ENCODE results near the gene BBX.

DNA sequence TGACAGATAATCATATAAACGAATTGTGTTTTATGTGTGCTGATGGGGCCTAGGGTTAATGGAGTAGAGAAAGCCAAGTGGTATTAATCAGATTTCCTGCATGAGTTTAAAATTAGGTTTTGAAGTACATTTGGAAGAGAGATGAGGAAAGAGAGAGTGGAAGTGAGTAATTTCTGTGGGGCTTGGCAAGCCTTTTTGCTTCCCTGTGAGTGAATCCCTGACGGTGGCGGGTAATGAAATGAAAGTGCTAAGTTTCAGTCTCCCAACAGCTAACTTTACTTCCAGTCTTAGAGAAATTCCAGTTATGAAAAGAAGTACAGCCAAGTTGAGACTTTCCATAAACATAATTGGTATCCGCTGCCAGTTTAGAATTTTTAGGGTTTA lies 139.4 kb downstream of the BBX start:
- no peak for TF ChIP-seq POLR2A (IDR thresholded peaks at IDR 0.05)
- TF ChIP-seq, protein P1, sequence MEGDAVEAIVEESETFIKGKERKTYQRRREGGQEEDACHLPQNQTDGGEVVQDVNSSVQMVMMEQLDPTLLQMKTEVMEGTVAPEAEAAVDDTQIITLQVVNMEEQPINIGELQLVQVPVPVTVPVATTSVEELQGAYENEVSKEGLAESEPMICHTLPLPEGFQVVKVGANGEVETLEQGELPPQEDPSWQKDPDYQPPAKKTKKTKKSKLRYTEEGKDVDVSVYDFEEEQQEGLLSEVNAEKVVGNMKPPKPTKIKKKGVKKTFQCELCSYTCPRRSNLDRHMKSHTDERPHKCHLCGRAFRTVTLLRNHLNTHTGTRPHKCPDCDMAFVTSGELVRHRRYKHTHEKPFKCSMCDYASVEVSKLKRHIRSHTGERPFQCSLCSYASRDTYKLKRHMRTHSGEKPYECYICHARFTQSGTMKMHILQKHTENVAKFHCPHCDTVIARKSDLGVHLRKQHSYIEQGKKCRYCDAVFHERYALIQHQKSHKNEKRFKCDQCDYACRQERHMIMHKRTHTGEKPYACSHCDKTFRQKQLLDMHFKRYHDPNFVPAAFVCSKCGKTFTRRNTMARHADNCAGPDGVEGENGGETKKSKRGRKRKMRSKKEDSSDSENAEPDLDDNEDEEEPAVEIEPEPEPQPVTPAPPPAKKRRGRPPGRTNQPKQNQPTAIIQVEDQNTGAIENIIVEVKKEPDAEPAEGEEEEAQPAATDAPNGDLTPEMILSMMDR (IDR thresholded peaks at IDR 0.05), result no peak
